Caco-2 (cell line): ENCODE measurements around the gene NAV3. TPM values are rescaled to one million over a fixed set of nuclear protein-coding genes. Genes with fewer than 3 reads are reported as not detected.

Experiments
- BruUV-seq: library from RNA; stranded (reverse); fragments of 400-500 nt; replicated peaks from 2 replicates; lab custom pipeline; 2021; lab: Mats Ljungman, UMichigan
- CTCF ChIA-PET: fragments of 300-600 bp; sonication (Branson Sonifier 250); formaldehyde crosslinking; loops from one replicate; lab custom pipeline; 2022; ENCODE audit warnings: antibody characterized with exemption; lab: Charles Lee
- POLR2A ChIA-PET: fragments of 300-600 bp; sonication (Branson Sonifier 250); formaldehyde crosslinking; loops from one replicate; lab custom pipeline; 2022; ENCODE audit warnings: antibody characterized with exemption; lab: Charles Lee
- DNase-seq, 2 experiments: peaks; one replicate each; pipeline versions ENCODE4 v3.0.0 to v3.0.0-alpha.2; 2020 to 2022
- H3K27me3 ChIP-seq: replicated peaks from 2 replicates; pipeline ENCODE4 v1.6.0; 2011; ENCODE audit warnings: low read length; ENCODE audit not compliant: control insufficient read depth, insufficient read depth
- H3K36me3 ChIP-seq: 2 replicates; pipeline ENCODE4 v1.5.1; 2011; ENCODE audit warnings: low read length; ENCODE audit not compliant: control insufficient read depth, insufficient read depth
- H3K4me1 ChIP-seq: fragments of 250-450 bp; sonication (Bioruptor Pico); 2 replicates; pipeline ENCODE4 v1.5.1; 2020; ENCODE audit warnings: mild to moderate bottlenecking
- H3K4me3 ChIP-seq: 2 replicates; pipeline ENCODE4 v1.5.1; 2011; ENCODE audit warnings: low read depth, mild to moderate bottlenecking, control low read depth, low read length
- H3K9me3 ChIP-seq: fragments of 250-450 bp; sonication (Bioruptor Pico); 2 replicates; pipeline ENCODE4 v1.5.1; 2020; ENCODE audit warnings: mild to moderate bottlenecking, moderate library complexity
- H3K27ac Mint-ChIP-seq: one replicate; pipeline ENCODE4 v1.8.0; 2022; ENCODE audit warnings: mixed read lengths; ENCODE audit not compliant: unreplicated experiment
- H3K27me3 Mint-ChIP-seq: one replicate; pipeline ENCODE4 v1.8.0; 2022; ENCODE audit warnings: mixed read lengths; ENCODE audit not compliant: insufficient read depth, unreplicated experiment
- H3K36me3 Mint-ChIP-seq: one replicate; pipeline ENCODE4 v1.8.0; 2022; ENCODE audit warnings: mild to moderate bottlenecking, mixed read lengths; ENCODE audit not compliant: insufficient read depth, unreplicated experiment
- H3K4me1 Mint-ChIP-seq: one replicate; pipeline ENCODE4 v1.8.0; 2022; ENCODE audit warnings: low read depth, mixed read lengths; ENCODE audit not compliant: unreplicated experiment
- H3K4me3 Mint-ChIP-seq: one replicate; pipeline ENCODE4 v1.8.0; 2022; ENCODE audit warnings: mild to moderate bottlenecking, moderate library complexity, mixed read lengths; ENCODE audit not compliant: unreplicated experiment
- H3K9me3 Mint-ChIP-seq: one replicate; pipeline ENCODE4 v1.8.0; 2022; ENCODE audit warnings: mixed read lengths; ENCODE audit not compliant: unreplicated experiment
- intact Hi-C: fragments of 100-400 bp; cut with micrococcal nuclease; formaldehyde crosslinking; loops from one replicate; pipeline ENCODE4 v1.10.0; 2022; ENCODE audit not compliant: unreplicated experiment
- total RNA-seq: library from RNA; stranded (reverse); gene quantifications from 2 replicates; pipeline ENCODE4 v1.2.3, GENCODE V29; 2022
- TF ChIP-seq, protein P1 (sequence below), 2 experiments: fragments of 200-600 bp in 1 of 2; IDR thresholded peaks; 1 replicate in 1 of 2; 2 replicates in 1 of 2; pipeline versions ENCODE4 v1.5.1 to v1.8.0; 2011 to 2022; ENCODE audit warnings: antibody characterized with exemption in 1 of 2, control low read depth in 1 of 2, inconsistent platforms in 1 of 2, low read depth in 1 of 2, low read length in 1 of 2, mild to moderate bottlenecking in 1 of 2, moderate library complexity in 1 of 2; ENCODE audit not compliant: insufficient read depth in 1 of 2, severe bottlenecking in 1 of 2, unreplicated experiment in 1 of 2

NAV3 gene
- total RNA-seq, 1 experiment from 2014 or later = 0.45 TPM

DNA sequence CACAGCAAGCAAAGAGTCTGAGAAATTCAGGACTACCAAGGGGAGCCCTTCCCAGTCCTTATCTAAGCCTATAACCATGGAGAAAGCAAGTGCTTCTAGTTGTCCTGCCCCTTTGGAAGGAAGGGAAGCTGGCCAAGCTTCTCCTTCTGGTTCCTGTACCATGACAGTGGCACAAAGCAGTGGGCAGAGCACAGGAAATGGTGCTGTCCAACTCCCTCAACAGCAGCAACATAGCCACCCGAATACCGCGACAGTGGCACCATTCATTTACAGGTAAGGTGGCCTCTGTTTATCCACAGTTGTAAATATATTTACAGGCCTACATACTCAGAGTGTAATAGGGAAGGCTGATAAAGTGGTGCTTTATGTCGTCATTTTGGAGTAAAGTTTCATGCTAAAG, 176.5 kb downstream of the NAV3 start:
- Histone ChIP-seq H3K4me1 (no peaks in the 10 kb centered on the region), H3K36me3 (no peaks in the 10 kb centered on the region), H3K27me3 (no peaks in the 10 kb centered on the region), H3K9me3 (no peaks in the 10 kb centered on the region), H3K4me3 (no peak overlapping the region)
- Mint-ChIP-seq H3K4me3 (no peak overlapping the region), H3K36me3 (no peaks in the 10 kb centered on the region), H3K27me3 (no peaks in the 10 kb centered on the region), H3K27ac (no peak overlapping the region), H3K9me3 (no peaks in the 10 kb centered on the region), H3K4me1 (no peaks in the 10 kb centered on the region)
- ChIA-PET CTCF (no interaction called here), POLR2A (no interaction called here)
- BruUV-seq = no TSS peak
- DNase-seq = no peak
- TF ChIP-seq, protein P1, sequence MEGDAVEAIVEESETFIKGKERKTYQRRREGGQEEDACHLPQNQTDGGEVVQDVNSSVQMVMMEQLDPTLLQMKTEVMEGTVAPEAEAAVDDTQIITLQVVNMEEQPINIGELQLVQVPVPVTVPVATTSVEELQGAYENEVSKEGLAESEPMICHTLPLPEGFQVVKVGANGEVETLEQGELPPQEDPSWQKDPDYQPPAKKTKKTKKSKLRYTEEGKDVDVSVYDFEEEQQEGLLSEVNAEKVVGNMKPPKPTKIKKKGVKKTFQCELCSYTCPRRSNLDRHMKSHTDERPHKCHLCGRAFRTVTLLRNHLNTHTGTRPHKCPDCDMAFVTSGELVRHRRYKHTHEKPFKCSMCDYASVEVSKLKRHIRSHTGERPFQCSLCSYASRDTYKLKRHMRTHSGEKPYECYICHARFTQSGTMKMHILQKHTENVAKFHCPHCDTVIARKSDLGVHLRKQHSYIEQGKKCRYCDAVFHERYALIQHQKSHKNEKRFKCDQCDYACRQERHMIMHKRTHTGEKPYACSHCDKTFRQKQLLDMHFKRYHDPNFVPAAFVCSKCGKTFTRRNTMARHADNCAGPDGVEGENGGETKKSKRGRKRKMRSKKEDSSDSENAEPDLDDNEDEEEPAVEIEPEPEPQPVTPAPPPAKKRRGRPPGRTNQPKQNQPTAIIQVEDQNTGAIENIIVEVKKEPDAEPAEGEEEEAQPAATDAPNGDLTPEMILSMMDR (IDR thresholded peaks at IDR 0.05; ENCODE audit: insufficient read depth in 1 of 2, low read depth in 1 of 2, low read length in 1 of 2, severe bottlenecking in 1 of 2, unreplicated experiment in 1 of 2) = no peak
- intact Hi-C loops = no loop called here

DNA sequence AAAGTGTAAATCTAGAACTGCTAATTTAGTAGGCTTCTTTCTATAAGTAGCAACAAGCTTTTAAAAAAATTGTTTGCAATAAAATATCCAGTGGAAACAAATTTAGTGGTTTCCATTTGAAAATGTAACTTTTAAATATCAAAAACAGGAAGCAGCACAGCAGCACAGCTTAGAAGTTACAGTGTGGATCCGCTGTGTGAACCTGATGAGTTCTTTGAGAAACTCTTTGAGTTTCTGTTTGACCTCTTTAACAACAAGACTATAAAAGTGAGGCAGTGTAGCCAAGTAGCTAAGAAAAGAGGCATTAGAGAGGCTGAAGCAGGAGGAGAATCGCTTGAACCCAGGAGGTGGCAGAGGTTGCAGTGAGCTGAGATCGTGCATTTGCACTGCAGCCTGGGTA, 178.3 kb downstream of the NAV3 start:
- CTCF ChIA-PET = interaction anchor here (0.6 kb wide), 1 partner anchor 8 kb away, joined by 3 read pairs; no protein-coding TSS in a partner anchor
- TF ChIP-seq, protein P1 (IDR thresholded peaks at IDR 0.05; ENCODE audit: insufficient read depth in 1 of 2, low read depth in 1 of 2, low read length in 1 of 2, severe bottlenecking in 1 of 2, unreplicated experiment in 1 of 2) = no peak
- Histone ChIP-seq H3K9me3 (no peaks in the 10 kb centered on the region), H3K27me3 (no peaks in the 10 kb centered on the region), H3K4me1 (no peaks in the 10 kb centered on the region), H3K36me3 (no peaks in the 10 kb centered on the region), H3K4me3 (no peak overlapping the region)
- H3K36me3 Mint-ChIP-seq = no peaks in the 10 kb centered on the region
- H3K9me3 Mint-ChIP-seq = no peaks in the 10 kb centered on the region
- no peak overlapping the region for H3K27ac Mint-ChIP-seq
- H3K27me3 Mint-ChIP-seq = no peaks in the 10 kb centered on the region
- no peaks in the 10 kb centered on the region for H3K4me1 Mint-ChIP-seq
- DNase-seq = no peak
- no TSS peak for BruUV-seq
- H3K4me3 Mint-ChIP-seq = no peak overlapping the region
- POLR2A ChIA-PET = no interaction called here
- intact Hi-C loops = no loop called here

DNA sequence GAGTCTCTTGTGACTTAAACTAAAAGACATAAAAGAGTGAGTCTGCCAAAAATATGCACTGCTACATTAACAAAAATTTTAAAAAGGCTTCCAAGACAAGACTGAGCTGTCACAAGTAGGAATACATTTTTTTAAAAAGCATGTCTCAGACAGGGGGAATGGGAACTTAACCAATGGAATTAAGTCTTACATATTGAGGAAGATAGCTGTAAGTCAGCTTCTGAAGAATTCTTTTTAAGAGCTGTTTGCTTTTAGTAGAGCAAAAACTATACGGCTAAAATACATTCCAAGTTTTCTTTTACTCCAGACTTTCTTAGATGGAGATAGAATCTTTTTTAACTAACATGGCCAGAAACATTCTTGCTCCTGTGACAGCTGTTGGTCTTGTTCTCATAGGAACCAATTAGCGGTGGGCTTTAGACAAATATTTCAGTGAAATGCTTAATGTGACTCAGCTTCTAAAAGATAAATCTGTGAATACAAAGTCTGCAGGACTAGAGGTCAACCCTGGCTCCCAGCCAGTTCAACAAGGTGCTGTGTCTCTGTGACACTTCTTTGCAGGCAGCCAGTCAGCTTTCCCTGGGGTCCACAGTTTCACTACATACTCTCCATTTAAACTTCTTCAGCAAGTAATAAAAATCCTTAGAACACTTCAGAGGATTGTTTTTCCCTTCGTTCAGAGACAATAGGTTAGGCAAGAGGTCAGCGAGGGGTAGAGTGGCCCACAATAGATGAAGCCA, 187.6 kb downstream of the NAV3 start:
- TF ChIP-seq, protein P1 (IDR thresholded peaks at IDR 0.05; ENCODE audit: insufficient read depth in 1 of 2, low read depth in 1 of 2, low read length in 1 of 2, severe bottlenecking in 1 of 2, unreplicated experiment in 1 of 2) = no peak
- POLR2A ChIA-PET = no interaction called here
- Histone ChIP-seq H3K9me3 (no peaks in the 10 kb centered on the region), H3K4me1 (no peaks in the 10 kb centered on the region), H3K36me3 (no peaks in the 10 kb centered on the region), H3K27me3 (no peaks in the 10 kb centered on the region), H3K4me3 (no peak overlapping the region)
- no TSS peak for BruUV-seq
- H3K9me3 Mint-ChIP-seq = no peaks in the 10 kb centered on the region
- H3K4me1 Mint-ChIP-seq = no peaks in the 10 kb centered on the region
- no peaks in the 10 kb centered on the region for H3K27me3 Mint-ChIP-seq
- H3K27ac Mint-ChIP-seq = no peak overlapping the region
- intact Hi-C loops = no loop called here
- CTCF ChIA-PET = no interaction called here
- DNase-seq = no peak
- H3K36me3 Mint-ChIP-seq = no peaks in the 10 kb centered on the region
- no peak overlapping the region for H3K4me3 Mint-ChIP-seq
